ENCODE measurements around the gene SLC27A5.

GRCh38 chr19:58545286-58546018, 33.7 kb upstream of the SLC27A5 start:
- TF ChIP-seq CTCF (IDR thresholded peaks at IDR 0.05) (no peak), EP300 (IDR thresholded peaks at IDR 0.05) (no peak), POLR2A (IDR thresholded peaks at IDR 0.05; ENCODE audit: low read length) (no peak), ZFP36 (IDR thresholded peaks at IDR 0.05; ENCODE audit: borderline replicate concordance, partially characterized antibody) (no peak), MYC (IDR thresholded peaks at IDR 0.05; ENCODE audit: borderline replicate concordance, low read length) (no peak), CEBPB (IDR thresholded peaks at IDR 0.05) (no peak), SREBF2 (IDR thresholded peaks at IDR 0.05) (no peak), ZC3H11A (IDR thresholded peaks at IDR 0.05) (no peak), HDAC2 (IDR thresholded peaks at IDR 0.05) (no peak), CBX8 (IDR thresholded peaks at IDR 0.05) (no peak), CHD2 (IDR thresholded peaks at IDR 0.05; ENCODE audit: low read length, partially characterized antibody) (no peak)
- TF ChIP-seq, protein P1, sequence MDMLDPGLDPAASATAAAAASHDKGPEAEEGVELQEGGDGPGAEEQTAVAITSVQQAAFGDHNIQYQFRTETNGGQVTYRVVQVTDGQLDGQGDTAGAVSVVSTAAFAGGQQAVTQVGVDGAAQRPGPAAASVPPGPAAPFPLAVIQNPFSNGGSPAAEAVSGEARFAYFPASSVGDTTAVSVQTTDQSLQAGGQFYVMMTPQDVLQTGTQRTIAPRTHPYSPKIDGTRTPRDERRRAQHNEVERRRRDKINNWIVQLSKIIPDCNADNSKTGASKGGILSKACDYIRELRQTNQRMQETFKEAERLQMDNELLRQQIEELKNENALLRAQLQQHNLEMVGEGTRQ (IDR thresholded peaks at IDR 0.05): no peak

All from A549 (cell line).